ENCODE measurements around the gene HEXD. TPM values are rescaled to one million over a fixed set of nuclear protein-coding genes. Genes with fewer than 3 reads are reported as not detected.

Gene HEXD
- total RNA-seq, 2 donors from 2014 or later, result 76.1 to 145 TPM

DNA sequence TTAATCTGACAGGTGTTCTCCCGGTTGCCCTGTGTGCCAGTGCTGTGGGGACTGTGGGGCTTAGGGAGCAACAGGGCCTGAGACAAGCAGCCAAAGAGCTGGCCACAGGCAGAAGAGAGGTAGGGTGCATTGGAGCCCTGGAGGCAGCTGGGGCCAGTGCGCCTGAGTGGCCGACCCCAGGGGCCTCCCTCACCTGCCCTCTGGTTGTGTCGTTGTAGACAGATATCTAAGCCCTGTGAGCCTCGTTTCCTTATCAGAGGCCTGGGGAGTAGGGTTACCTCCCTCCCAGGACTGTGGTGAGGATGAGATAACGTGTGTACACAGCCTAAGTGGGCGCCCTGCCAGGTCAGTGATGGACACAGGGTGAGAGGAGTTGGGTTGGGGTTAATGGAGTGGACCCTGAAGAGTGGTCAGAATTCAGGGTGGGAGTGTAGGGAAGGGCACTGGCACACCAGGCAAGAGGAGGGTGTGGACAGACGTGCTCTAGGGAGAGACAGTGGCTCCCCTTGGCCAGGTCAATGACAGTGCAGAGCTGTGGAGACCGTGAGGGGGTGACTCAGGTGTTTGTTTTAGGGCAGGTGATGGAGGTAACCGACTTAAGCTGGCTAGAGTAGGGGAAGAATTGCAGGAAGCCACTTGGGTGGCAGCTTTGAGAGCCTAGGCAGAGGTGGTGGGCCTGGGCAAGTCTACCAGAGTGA lies 43.8 kb downstream of the HEXD start:
- whole genome bisulfite sequencing, result 73% methylated on average over 10 of the region's 10 CpGs
- Histone ChIP-seq H3K27me3 (replicated peaks; ENCODE audit: insufficient read depth) (no peaks in the 10 kb centered on the region), H3K36me3 (peaks cover 2 to 11% of the 10 kb centered on the region in 2 donors), H3K4me3 (no peak overlapping the region), H3K9me3 (no peaks in the 10 kb centered on the region), H3K4me1 (replicated peaks) (peaks cover 8% of the 10 kb centered on the region), H3K27ac (no peak overlapping the region)
- DNase-seq (ENCODE audit: low spot score), result no peak
- TF ChIP-seq POLR2AphosphoS5 (IDR thresholded peaks at IDR 0.05) (no peak), CTCF (IDR thresholded peaks at IDR 0.05) (no peak), POLR2A (IDR thresholded peaks at IDR 0.05) (no peak)
- intact Hi-C loops (cut with DNase I), result no loop called here

DNA sequence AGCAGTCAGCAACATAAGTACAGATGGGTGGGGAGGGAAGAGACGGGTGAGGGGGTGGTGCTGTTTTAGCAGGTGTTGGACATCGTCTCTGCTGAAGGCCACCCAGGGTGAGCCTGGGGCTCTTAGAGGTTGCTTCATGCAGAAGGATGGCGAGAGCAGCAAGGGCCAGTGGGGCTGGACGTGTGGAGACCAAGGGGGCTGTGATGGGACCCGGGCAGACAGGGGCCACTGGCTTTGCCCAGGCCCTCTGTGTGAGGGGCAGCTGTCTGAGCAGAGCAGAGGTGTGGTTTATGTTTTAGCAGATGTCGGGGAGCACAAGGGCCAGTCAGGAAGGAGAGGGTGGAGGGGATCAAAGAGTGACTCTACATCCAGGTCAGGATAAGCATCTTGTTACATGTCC lies 45.2 kb downstream of the HEXD start:
- Histone ChIP-seq H3K27ac (no peak overlapping the region), H3K9me3 (no peaks in the 10 kb centered on the region), H3K4me1 (replicated peaks) (no peaks in the 10 kb centered on the region), H3K36me3 (peaks cover 2 to 11% of the 10 kb centered on the region in 2 donors), H3K4me3 (no peak overlapping the region), H3K27me3 (replicated peaks; ENCODE audit: insufficient read depth) (no peaks in the 10 kb centered on the region)
- intact Hi-C loops (cut with DNase I), result no loop called here
- TF ChIP-seq CTCF (IDR thresholded peaks at IDR 0.05) (no peak), POLR2AphosphoS5 (IDR thresholded peaks at IDR 0.05) (no peak), POLR2A (IDR thresholded peaks at IDR 0.05) (no peak)
- no peak for DNase-seq (ENCODE audit: low spot score)
- WGBS, result 84% methylated on average over 6 of the region's 6 CpGs

- WGBS, result 73% methylated on average over 7 of the region's 7 CpGs
- H3K4me3 ChIP-seq, result no peak overlapping the region
- H3K4me1 ChIP-seq (replicated peaks), result no peaks in the 10 kb centered on the region
- no peak for DNase-seq (ENCODE audit: low spot score)
- H3K27ac ChIP-seq, result no peak overlapping the region
- no peak for TF ChIP-seq POLR2A (IDR thresholded peaks at IDR 0.05)
- no peak for TF ChIP-seq CTCF (IDR thresholded peaks at IDR 0.05)
- TF ChIP-seq POLR2AphosphoS5 (IDR thresholded peaks at IDR 0.05), result no peak
- peaks cover 2 to 11% of the 10 kb centered on the region in 2 donors for H3K36me3 ChIP-seq
- no peaks in the 10 kb centered on the region for H3K9me3 ChIP-seq
- H3K27me3 ChIP-seq (replicated peaks; ENCODE audit: insufficient read depth), result no peaks in the 10 kb centered on the region
- intact Hi-C loops (cut with DNase I), result no loop called here
Measured at GRCh38 chr17:82463925-82464566, 45.9 kb downstream of the HEXD start.

DNA sequence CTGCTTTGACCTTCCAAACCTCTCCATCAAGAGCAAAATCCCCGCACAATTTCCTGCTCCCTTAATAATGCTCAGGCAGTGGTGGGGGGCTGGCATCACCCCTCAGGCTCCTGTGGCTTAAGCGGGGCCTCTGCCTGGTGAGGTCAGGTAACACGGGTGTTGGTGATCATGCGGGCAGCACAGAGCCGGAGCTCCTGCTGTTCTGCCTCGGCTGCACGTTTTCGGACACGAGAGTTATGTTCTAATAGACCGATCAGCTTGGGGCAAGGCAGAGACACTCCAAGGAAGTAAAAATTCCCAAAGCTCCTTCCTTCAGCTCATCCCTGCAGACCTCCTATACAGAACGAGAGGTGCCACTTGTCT lies 46.4 kb downstream of the HEXD start:
- no peak overlapping the region for H3K4me3 ChIP-seq
- intact Hi-C loops (cut with DNase I), result no loop called here
- WGBS, result 86% methylated on average over 11 of the region's 11 CpGs
- no peaks in the 10 kb centered on the region for H3K9me3 ChIP-seq
- H3K36me3 ChIP-seq, result peaks cover 2 to 11% of the 10 kb centered on the region in 2 donors
- H3K27ac ChIP-seq, result no peak overlapping the region
- no peak for DNase-seq (ENCODE audit: low spot score)
- no peaks in the 10 kb centered on the region for H3K27me3 ChIP-seq (replicated peaks; ENCODE audit: insufficient read depth)
- H3K4me1 ChIP-seq (replicated peaks), result no peaks in the 10 kb centered on the region
- TF ChIP-seq POLR2AphosphoS5 (IDR thresholded peaks at IDR 0.05) (no peak), POLR2A (IDR thresholded peaks at IDR 0.05) (no peak), CTCF (IDR thresholded peaks at IDR 0.05) (no peak)
